Type B pancreatic cell (in vitro differentiated cells): ENCODE data around the gene PNPO. TPM values are rescaled to one million over a fixed set of nuclear protein-coding genes. Genes with fewer than 3 reads are reported as not detected.

Source experiments
- DNase-seq: peaks from one replicate; pipeline ENCODE4 v3.0.0; 2021; ENCODE audit warnings: mixed read lengths; ENCODE audit not compliant: unreplicated experiment; ENCODE audit errors: extremely low spot score
- H3K27ac Mint-ChIP-seq: 2 replicates; pipeline ENCODE4 v1.8.0; 2021; ENCODE audit warnings: mild to moderate bottlenecking, mixed read lengths
- H3K27me3 Mint-ChIP-seq: 2 replicates; pipeline ENCODE4 v1.8.0; 2021; ENCODE audit warnings: mixed read lengths
- H3K36me3 Mint-ChIP-seq: 2 replicates; pipeline ENCODE4 v1.8.0; 2021; ENCODE audit warnings: mixed read lengths
- H3K4me1 Mint-ChIP-seq: one replicate; pipeline ENCODE4 v1.8.0; 2021; ENCODE audit warnings: mixed read lengths; ENCODE audit not compliant: unreplicated experiment
- H3K4me3 Mint-ChIP-seq: 2 replicates; pipeline ENCODE4 v1.8.0; 2021; ENCODE audit warnings: mild to moderate bottlenecking, mixed read lengths
- H3K9me3 Mint-ChIP-seq: 2 replicates; pipeline ENCODE4 v1.8.0; 2021; ENCODE audit warnings: mixed read lengths
- total RNA-seq: library from RNA; stranded (reverse); gene quantifications from 2 replicates; pipeline ENCODE4 v1.2.1, GENCODE V29; 2021; ENCODE audit warnings: low replicate concordance
- TF ChIP-seq, protein P1 (sequence below): fragments of 200-600 bp; sonication (generic); conservative IDR thresholded peaks from 2 replicates; pipeline ENCODE4 v1.5.0; 2021; ENCODE audit warnings: antibody characterized with exemption, mild to moderate bottlenecking

The PNPO gene
- total RNA-seq, 1 donor from 2014 or later = 12.8 TPM

DNA sequence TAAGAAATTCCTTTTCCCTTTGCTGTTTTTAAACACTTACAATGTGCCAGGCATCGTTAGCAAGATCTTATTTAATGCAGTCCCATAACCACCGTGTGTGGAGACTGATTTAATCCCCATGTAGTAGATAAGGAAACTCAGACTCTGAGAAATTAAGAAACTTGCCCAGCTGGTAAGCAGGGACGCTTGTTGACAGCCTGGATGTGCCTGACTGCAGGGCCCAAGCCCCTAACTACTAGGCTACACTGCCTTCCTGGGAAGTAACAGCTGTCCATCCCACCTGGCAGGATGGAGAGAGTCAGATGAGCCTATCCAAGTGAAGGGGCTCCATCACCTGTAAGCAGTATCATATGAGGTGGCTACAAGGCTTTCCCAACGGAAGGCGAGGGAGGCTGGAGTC lies 52.6 kb downstream of the PNPO start:
- no peak overlapping the region for H3K27ac Mint-ChIP-seq

DNA sequence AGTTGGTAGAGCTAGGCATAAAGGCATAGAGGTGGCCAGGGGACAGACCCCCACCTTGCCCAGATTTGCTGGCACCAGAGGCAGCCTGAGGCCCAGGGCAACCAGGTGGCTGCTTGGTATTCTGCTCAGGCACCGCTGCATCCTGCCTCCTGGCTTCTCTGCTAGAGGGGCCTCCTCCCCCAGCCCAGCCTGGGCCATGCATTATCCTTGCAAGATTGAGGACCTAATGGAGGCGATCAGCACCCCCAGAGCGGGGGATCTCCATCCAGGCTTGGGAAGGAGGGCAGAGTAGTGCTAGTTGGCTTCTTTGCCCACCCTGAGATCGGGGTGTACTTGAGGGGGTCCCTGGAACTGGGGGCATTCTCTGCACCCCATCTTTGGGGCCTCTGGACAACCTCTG lies 53.4 kb downstream of the PNPO start:
- Mint-ChIP-seq H3K27ac (no peak overlapping the region), H3K4me3 (no peak overlapping the region)

More for the DNA sequence above, 52.6 kb downstream of the PNPO start:
- no peaks in the 10 kb centered on the region for H3K9me3 Mint-ChIP-seq
- H3K4me3 Mint-ChIP-seq = no peak overlapping the region
- TF ChIP-seq, protein P1, sequence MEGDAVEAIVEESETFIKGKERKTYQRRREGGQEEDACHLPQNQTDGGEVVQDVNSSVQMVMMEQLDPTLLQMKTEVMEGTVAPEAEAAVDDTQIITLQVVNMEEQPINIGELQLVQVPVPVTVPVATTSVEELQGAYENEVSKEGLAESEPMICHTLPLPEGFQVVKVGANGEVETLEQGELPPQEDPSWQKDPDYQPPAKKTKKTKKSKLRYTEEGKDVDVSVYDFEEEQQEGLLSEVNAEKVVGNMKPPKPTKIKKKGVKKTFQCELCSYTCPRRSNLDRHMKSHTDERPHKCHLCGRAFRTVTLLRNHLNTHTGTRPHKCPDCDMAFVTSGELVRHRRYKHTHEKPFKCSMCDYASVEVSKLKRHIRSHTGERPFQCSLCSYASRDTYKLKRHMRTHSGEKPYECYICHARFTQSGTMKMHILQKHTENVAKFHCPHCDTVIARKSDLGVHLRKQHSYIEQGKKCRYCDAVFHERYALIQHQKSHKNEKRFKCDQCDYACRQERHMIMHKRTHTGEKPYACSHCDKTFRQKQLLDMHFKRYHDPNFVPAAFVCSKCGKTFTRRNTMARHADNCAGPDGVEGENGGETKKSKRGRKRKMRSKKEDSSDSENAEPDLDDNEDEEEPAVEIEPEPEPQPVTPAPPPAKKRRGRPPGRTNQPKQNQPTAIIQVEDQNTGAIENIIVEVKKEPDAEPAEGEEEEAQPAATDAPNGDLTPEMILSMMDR = no peak
- H3K4me1 Mint-ChIP-seq = peaks cover 31% of the 10 kb centered on the region
- peaks cover 22% of the 10 kb centered on the region for H3K27me3 Mint-ChIP-seq
- H3K36me3 Mint-ChIP-seq = no peaks in the 10 kb centered on the region
- no peak for DNase-seq

GRCh38 chr17:47995241-47995935 lies 54.0 kb downstream of the PNPO start:
- peaks cover 28% of the 10 kb centered on the region for H3K27me3 Mint-ChIP-seq
- DNase-seq = no peak
- H3K4me1 Mint-ChIP-seq = peaks cover 30% of the 10 kb centered on the region
- H3K27ac Mint-ChIP-seq = no peak overlapping the region
- H3K4me3 Mint-ChIP-seq = no peak overlapping the region
- H3K36me3 Mint-ChIP-seq = no peaks in the 10 kb centered on the region
- TF ChIP-seq, protein P1 = no peak
- no peaks in the 10 kb centered on the region for H3K9me3 Mint-ChIP-seq

More for the DNA sequence above, 53.4 kb downstream of the PNPO start:
- H3K36me3 Mint-ChIP-seq = no peaks in the 10 kb centered on the region
- H3K4me1 Mint-ChIP-seq = peaks cover 28% of the 10 kb centered on the region
- H3K27me3 Mint-ChIP-seq = peaks cover 24% of the 10 kb centered on the region
- TF ChIP-seq, protein P1 = no peak
- DNase-seq = no peak
- no peaks in the 10 kb centered on the region for H3K9me3 Mint-ChIP-seq

DNA sequence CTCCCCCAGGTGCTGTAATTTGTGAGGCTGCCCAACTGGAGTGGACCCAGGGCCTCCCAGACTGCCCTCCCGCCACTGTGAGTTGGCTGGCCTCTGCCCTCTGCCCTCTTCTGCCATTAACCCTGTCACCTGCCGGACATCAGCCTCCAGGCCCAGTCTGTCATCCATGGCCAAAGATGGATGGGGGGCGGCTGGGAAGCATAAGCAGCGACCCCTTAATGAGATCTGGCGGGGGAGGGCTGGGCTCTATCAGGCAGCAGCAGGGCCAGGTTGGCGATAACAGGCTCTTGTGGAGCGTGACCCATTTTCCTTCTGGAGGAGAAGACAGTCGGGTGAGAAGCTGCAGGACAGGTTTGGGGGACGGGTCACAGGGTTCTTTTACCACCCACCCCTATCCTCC lies 54.8 kb downstream of the PNPO start:
- Mint-ChIP-seq H3K4me3 (no peak overlapping the region), H3K27ac (no peak overlapping the region)

GRCh38 chr17:47997586-47997985 lies 56.2 kb downstream of the PNPO start:
- H3K27me3 Mint-ChIP-seq = peaks cover 28% of the 10 kb centered on the region
- H3K9me3 Mint-ChIP-seq = no peaks in the 10 kb centered on the region
- H3K4me1 Mint-ChIP-seq = peaks cover 35% of the 10 kb centered on the region
- no peak overlapping the region for H3K27ac Mint-ChIP-seq
- no peak for DNase-seq
- H3K36me3 Mint-ChIP-seq = no peaks in the 10 kb centered on the region
- TF ChIP-seq, protein P1 = no peak
- H3K4me3 Mint-ChIP-seq = no peak overlapping the region

More for the DNA sequence above, 54.8 kb downstream of the PNPO start:
- TF ChIP-seq, protein P1 = no peak
- Mint-ChIP-seq H3K36me3 (no peaks in the 10 kb centered on the region), H3K4me1 (peaks cover 32% of the 10 kb centered on the region), H3K9me3 (no peaks in the 10 kb centered on the region), H3K27me3 (peaks cover 28% of the 10 kb centered on the region)
- DNase-seq = no peak
